NCI-H187 (cell line): Measurements from ENCODE around the gene CDCA5.
"Not testable (repeated sequence)": the region's sequence is repeated elsewhere in the genome, so short reads cannot be mapped to it uniquely, and the experiment has no call there.

Experiments used
- DNase-seq, 2 experiments: peaks; one replicate each; lab custom pipeline; 2025; lab: John Stamatoyannopoulos, UW

The CDCA5 gene

DNA sequence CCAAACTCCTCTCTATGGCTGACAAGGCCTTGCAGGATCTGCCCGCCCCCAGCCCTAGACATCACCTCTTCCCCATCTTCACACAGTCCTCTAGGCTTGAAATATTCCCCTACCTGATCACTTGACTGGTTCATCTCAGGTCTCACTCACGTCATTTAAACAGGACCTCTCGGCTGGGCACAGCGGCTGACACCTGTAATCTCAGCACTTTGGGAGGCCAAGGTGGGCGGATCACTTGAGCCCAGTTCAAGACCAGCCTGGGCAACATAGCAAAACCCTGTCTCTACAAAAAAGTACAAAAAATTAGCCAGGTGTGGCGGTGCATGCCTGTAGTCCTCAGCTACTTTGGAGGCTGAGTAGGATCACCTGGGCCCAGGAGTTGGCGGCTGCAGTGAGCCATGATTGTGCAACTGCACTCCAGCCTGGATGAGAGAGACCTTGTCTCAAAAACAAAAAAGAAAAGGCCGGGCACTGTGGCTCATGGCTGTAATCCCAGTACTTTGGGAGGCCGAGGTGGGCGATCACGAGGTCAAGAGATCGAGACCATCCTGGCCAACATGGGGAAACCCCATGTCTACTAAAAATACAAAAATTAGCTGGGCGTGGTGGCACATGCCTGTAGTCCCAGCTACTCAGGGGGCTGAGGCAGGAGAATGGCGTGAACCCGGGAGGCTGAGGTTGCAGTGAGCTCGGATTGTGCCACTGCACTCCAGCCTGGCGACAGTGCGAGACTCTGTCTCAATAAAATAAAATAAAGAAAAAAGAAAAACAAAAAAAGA, 35.2 kb upstream of the CDCA5 start:
- not testable (repeated sequence) for DNase-seq

- DNase-seq: no peak
Observed at GRCh38 chr11:65118097-65118837, 34.4 kb upstream of the CDCA5 start.

- DNase-seq: peak; percentile 95 to 98
Observed at GRCh38 chr11:65117206-65118096, 33.6 kb upstream of the CDCA5 start, which contains the start of gene ZNHIT2. ZNHIT2 (minus strand) TSS chr11:65117701; CDS start chr11:65117653, 48 bp downstream.

DNA sequence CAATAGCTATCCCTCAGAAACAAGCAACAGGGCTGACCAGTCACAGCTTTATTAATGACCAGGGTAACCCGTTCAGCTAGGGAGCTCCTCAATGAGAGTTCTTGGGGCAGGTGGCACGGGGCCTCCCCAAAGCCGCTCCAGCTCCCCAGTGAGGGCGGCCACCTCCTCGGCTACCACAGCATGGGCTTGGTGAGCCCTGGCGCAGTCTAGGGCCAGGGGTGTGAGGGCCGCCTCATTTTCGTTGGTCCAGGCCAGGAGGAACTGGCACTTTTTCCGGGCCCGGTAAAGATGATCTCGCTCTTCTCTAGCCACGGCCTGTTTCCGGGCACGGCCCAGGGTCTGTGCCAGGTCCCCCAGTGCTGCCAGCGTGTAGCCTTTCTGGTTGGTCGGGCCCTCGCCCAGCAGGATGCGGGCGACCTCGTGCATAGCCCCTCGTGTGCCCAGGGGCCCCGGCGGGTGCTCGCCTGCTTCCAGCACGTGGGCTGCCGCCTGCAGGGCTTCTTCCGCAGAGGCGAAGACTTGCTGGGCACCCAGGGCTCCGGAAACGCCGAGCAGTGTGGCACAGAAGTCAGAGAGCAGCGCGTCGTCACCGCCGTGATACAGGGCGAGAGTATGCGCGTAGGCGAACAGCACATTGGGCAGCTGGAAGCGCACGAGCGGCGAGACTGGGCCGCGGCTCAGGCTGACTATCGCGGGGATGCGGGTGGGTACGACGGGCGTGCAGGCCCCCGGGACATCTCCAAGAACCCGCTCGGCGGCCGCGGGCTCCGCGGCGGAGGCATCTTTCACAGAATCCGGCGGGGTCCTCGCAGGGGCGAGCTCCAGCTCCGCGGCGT, 32.7 kb upstream of the CDCA5 start:
- DNase-seq: no peak

DNA sequence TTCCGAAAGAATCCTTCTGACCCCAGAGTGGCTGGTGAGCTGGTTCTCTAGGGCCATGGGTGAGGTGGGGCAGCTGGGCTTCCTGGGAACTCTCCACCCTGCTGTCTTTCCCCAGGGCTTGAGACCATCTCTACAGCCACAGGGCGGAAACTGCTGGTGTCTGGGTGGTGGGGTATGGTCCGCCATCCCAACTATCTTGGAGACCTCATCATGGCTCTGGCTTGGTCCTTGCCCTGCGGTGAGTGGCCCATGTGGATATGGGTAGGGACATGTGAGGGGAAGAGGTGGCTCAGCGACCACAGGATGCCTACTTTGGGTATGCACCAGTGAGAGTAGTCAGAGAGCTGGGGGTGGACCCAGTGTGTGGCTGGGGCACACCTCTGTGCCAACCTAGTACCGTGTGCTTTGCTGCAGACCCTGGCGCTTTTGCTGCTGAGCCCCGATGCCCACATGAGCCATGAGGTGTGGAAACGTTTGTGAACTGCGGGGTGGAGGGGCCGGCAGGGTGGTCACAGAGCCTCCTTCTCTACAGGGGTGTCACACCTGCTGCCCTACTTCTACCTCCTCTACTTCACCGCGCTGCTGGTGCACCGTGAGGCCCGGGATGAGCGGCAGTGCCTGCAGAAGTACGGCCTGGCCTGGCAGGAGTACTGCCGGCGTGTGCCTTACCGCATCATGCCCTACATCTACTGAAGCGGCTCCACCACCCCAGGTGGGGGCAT, 31.7 kb upstream of the CDCA5 start:
- DNase-seq: no peak

DNA sequence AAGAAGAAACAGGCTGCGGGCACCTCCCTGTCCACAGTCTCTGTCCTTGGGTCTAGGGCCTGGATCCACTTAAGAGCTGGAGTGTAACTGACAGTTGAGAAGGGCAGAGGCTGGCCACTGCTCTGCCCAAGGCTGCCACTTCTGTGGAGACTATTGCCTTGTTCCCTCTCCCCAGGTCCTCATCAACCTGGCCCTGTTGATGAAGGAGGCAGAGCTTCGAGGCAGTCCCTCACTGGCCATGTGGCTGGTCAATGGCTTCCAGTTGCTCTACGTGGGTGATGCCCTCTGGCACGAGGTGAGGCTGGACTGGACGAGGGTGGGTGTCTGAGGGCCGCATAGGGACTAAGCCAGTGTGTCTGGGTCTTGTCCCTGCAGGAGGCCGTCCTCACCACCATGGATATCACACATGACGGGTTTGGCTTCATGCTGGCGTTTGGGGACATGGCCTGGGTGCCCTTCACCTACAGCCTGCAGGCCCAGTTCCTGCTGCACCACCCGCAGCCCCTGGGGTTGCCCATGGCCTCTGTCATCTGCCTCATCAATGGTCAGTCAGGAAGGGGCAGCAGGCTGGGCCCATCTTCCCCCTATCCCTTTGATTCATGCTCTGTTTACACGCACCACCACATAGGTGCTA, 30.8 kb upstream of the CDCA5 start:
- DNase-seq: no peak

DNA sequence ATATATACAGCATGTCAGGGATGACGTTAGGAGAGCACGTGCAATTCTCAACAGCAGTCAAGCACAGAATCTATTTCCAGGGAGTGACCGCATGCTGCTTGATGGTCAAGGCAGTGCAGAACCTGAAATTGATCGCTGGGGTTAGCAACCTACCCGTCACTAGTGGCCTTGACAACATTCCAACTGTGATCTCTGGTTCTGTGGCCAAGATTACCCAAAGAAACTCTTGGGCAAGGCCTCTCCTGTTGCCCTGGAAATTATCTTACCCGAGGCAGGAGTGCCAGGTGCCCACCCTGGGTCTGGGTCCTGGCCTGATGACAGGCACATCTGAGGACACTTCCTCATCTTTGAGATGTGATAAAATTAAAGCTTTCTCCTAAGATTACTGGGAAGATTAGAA, 30.0 kb upstream of the CDCA5 start:
- no peak for DNase-seq

- DNase-seq: no peak
Observed at GRCh38 chr11:65113361-65113756, 29.5 kb upstream of the CDCA5 start.

- peak; percentile 24 to 59 for DNase-seq
Observed at GRCh38 chr11:65112546-65113360, 28.9 kb upstream of the CDCA5 start.

- DNase-seq: peak; percentile 93 to 98
Observed at GRCh38 chr11:65111744-65112545, 28.1 kb upstream of the CDCA5 start, which contains the start of gene TM7SF2. TM7SF2 (plus strand) TSS chr11:65111872; CDS start chr11:65112016, 144 bp downstream.

- no peak for DNase-seq
Observed at GRCh38 chr11:65111159-65111743, 27.4 kb upstream of the CDCA5 start.

DNA sequence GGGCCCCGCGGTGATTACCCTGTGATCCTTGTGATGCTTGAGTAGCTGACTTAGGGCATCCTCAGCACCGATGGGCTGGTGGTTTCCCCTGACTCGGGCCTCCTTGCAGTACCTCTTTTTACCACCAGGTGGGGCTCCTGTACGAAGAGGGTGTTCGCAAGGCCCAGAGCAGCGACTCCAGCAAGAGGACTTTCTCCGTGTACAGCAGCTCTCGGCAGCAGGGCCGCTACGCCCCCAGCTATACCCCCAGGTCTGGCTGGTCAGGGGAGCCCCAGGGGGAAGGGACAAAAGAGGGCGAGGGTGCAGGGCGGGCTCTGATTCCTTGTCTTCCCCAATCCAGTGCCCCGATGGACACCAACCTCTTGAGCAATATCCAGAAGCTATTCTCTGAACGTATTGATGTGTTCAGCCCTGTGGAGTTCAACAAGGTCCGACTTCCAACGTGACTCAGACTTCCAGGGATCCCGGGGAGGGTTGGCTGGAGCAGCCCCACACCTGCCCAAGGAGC, 26.6 kb upstream of the CDCA5 start:
- peak; percentile 64 to 76 for DNase-seq

GRCh38 chr11:65109231-65110198, 25.7 kb upstream of the CDCA5 start:
- no peak for DNase-seq

DNA sequence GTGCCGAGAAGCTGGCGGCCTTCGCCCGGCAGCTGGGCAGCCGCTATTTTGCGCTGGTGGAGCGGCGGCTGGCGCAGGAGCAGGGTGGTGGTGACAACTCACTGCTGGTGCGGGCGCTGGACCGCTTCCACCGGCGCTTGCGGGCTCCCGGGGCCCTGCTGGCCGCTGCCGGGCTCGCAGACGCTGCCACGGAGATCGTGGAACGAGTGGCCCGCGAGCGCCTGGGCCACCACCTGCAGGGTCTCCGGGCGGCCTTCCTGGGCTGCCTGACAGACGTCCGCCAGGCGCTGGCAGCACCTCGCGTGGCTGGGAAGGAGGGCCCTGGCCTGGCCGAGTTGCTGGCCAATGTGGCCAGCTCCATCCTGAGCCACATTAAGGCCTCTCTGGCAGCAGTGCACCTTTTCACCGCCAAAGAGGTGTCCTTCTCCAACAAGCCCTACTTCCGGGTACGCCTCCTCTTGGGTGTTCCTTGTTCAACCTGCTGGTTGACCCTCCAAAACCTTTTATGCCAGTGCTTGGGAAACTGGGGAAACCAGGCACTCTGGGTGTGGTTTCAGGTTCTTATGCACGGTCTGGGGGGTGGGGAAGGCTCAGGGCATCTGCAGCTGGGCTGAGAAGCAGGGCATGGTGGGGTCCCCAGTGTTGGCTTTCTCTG, 24.8 kb upstream of the CDCA5 start:
- no peak for DNase-seq

GRCh38 chr11:65107751-65108468, 24.1 kb upstream of the CDCA5 start:
- DNase-seq: no peak
